Stimulated activated naive B cell treated with anti-CD40 and anti-IgM and Interleukin-4, amounts not matched to agents 10 μg/mL and 1 μg/mL and 100 μg/mL, for 72 hours (primary cell): ENCODE measurements around the gene WDR90.

ENCODE experiments used
- ATAC-seq, 2 donors: fragments of 150-1000 bp; cut with Tn5 transposase; replicated peaks; 2 replicates each; pipeline ENCODE4 v1.10.0; 2021; ENCODE audit warnings: moderate library complexity in 1 of 2
- DNase-seq: peaks from one replicate; pipeline ENCODE4 v3.0.0; 2021
- H3K27ac Mint-ChIP-seq: one replicate; pipeline ENCODE4 v1.8.0; 2022; ENCODE audit warnings: mild to moderate bottlenecking, mixed read lengths
- H3K27me3 Mint-ChIP-seq, 2 donors: one replicate each; pipeline ENCODE4 v1.8.0; 2022; ENCODE audit warnings: mixed read lengths in 2 of 2
- H3K36me3 Mint-ChIP-seq, 2 donors: one replicate each; pipeline ENCODE4 v1.8.0; 2022; ENCODE audit warnings: mixed read lengths in 2 of 2, mild to moderate bottlenecking in 1 of 2
- H3K4me1 Mint-ChIP-seq, 2 donors: one replicate each; pipeline ENCODE4 v1.8.0; 2022; ENCODE audit warnings: mixed read lengths in 2 of 2, mild to moderate bottlenecking in 1 of 2
- H3K4me3 Mint-ChIP-seq, 2 donors: one replicate each; pipeline ENCODE4 v1.8.0; 2022; ENCODE audit warnings: mild to moderate bottlenecking in 2 of 2, mixed read lengths in 2 of 2, moderate library complexity in 1 of 2
- H3K9me3 Mint-ChIP-seq, 2 donors: one replicate each; pipeline ENCODE4 v1.8.0; 2022; ENCODE audit warnings: mixed read lengths in 2 of 2, mild to moderate bottlenecking in 1 of 2

The WDR90 gene

DNA sequence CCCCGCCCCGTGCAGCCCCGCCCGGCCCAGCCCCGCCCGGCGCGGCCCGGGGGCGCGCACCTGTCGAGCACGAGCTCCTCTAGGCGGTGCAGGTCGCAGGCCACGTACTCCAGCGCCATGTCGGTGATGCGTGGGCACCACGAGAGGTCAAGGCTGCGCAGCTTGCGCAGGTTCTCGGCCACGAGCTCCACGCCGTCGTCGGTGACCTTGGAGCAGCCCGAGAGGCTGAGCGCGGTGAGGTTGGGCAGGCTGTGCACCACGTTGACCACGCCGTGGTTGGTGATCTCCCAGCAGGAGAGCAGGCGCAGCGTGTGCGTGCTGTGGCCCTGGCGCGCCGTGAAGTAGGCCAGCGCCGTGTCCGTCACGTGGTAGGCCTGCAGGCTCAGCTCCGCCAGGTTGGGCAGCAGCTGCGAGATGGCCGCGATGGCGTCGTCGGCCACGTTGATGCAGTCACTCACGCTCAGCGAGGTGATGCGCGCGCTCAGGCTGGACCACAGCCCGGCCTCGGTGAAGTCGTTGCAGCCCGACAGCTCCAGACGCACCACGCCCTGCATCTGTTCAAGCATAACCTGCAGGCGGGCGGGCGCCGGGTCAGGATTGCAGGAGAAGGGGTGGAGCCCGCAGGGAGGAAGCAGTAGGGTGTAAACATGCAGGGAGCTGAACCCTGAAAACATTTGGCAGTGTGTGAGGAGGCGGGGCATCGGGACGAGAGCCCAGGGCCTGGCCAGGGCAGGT is 46.4 kb downstream of the WDR90 start:
- peak; percentile 79 to 80 for ATAC-seq
- peaks cover 13 to 25% of the 10 kb centered on the region in 2 donors for H3K4me1 Mint-ChIP-seq
- H3K27me3 Mint-ChIP-seq = peaks cover 17 to 61% of the 10 kb centered on the region in 2 donors
- peaks cover 3 to 8% of the 10 kb centered on the region in 2 donors for H3K36me3 Mint-ChIP-seq
- peaks cover 2 to 5% of the 10 kb centered on the region in 2 donors for H3K9me3 Mint-ChIP-seq
- peak overlapping the region; percentile 20 for H3K27ac Mint-ChIP-seq
- peak overlapping the region; percentile 78 to 83 for H3K4me3 Mint-ChIP-seq
- DNase-seq = peak; percentile 44

DNA sequence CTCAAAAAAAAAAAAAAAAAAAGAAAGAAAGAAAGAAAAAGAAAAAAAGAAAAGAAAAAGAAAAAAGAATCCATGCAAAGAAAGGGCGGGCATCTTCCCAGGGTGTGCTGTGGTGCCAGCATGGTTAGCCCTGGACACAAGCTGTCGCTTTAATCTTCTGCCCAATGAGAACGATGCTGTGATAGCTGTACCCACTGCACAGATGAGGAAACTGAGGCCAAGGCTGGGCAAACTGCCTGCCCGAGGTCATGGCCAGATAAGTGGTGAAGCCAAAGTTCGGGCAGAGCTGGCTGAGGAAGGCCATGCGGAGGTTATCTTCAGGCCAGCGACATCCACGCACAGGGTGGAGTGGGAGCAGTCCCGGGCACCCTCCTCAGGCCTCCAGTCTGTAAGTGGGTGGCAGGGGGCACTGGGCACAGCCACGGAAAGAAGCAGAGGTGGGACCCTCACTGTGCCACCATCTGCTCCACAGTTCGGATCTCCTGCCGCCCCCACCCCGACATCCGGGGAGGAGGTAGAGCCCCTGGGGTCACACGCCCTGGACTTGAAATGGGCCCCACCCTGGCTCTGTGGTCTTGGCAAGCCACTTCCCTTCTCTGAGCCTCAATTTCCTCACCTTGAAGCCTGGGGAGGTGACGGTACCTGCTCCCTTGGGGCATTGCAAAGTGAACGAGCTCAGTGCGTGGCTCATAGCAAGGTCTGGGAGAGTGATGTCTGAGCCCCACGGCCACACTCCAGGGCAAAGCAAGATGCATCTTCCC is 49.9 kb downstream of the WDR90 start:
- peaks cover 10 to 11% of the 10 kb centered on the region in 2 donors for H3K4me1 Mint-ChIP-seq
- no peak overlapping the region for H3K27ac Mint-ChIP-seq
- H3K9me3 Mint-ChIP-seq = no peaks in the 10 kb centered on the region
- peaks cover 33 to 74% of the 10 kb centered on the region in 2 donors for H3K27me3 Mint-ChIP-seq
- no peak for DNase-seq
- peaks cover 3% of the 10 kb centered on the region in 2 donors for H3K36me3 Mint-ChIP-seq
- ATAC-seq = no peak
- no peak overlapping the region for H3K4me3 Mint-ChIP-seq

DNA sequence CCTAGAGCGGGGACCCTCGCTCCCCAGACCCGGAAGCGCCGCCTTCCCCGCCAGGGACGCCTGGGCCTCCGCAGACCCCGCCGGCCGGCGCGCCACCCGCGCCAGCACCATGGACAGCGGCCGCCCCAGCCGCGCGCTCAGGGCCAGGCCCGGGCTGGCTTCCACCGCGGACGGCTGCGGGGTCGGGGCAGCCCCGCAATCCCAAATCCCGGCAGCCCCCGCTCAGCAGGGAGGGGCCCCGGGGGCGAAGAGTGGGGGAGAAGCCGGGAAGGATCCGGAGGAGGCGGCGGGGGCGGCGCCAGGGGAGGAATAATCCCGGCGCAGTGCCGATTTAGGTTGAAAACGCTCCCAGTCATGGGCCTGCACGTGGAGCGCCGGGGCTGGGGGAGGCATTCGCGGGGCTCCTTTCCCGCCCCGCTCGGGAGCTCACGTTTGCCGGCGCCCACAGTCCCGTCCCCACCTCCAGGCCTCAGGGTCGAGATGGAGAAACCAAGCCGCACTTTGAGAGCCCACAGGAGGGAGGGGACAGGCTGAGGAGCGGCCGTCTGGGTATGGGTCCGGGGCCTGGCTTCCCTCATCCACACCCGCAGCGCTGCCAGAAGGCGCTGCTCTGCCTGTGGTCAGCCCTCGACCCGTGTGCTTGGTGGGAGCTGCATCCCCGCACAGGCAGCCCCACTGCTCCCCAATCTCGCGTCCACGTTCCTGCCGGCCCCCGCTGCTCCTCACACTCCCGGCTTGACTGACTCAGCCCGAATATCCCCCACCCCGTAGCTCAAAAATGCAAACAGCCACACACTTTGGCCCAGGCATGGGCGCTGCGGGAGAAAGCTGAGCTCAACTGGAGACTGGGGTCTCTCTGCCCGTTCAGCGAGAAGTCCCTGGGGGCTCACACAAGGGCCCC is 51.8 kb downstream of the WDR90 start:
- DNase-seq (no peak), ATAC-seq (peak; percentile 48 to 74)
- H3K4me1 Mint-ChIP-seq = peaks cover under 1 to 5% of the 10 kb centered on the region in 2 donors
- H3K27ac Mint-ChIP-seq = no peak overlapping the region
- H3K9me3 Mint-ChIP-seq = no peaks in the 10 kb centered on the region
- no peak overlapping the region for H3K4me3 Mint-ChIP-seq
- peaks cover 0 to 3% of the 10 kb centered on the region in 2 donors for H3K36me3 Mint-ChIP-seq
- peaks cover 27 to 74% of the 10 kb centered on the region in 2 donors for H3K27me3 Mint-ChIP-seq

DNA sequence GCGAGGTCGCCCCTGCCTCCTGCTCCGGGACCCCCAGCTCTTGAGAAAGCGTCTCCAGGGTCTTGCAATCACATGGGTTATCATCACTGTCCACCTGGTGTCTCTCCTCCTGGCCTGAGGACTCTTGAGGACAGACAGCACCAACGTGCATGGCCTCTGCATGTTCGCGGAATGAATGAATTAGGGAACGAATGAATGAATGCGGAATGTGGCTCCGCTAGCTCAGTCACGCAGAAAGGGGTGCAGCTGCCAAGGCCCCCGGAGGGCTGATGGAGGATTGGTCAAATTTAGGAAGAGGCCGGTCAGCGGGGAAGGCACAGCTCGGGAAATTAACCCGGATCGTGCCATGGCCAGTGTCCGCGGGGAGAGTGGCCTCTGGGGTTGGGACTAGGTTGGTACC is 53.2 kb downstream of the WDR90 start:
- Mint-ChIP-seq H3K27ac (no peak overlapping the region), H3K27me3 (peaks cover 39 to 74% of the 10 kb centered on the region in 2 donors)
- ATAC-seq = no peak

DNA sequence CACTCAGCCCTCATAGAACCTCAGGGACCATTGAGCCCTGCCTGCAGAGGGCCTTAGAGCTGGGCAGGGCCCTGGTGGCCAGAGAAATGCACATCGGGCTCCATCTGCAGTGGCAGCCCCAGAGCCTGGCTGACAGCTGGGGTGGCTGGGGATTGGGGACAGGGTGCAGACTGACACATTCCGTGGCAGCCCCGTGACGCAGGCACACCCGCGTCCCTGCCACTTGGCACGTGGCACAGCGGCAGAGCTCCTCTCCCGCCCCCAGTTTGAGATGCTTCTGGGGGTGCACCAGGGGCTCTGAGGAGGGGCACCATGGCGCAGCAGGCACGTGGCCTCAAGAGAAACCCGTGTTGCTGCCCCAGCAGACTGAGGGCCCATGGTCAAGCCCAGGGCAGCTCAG is 54.2 kb downstream of the WDR90 start:
- Mint-ChIP-seq H3K9me3 (no peaks in the 10 kb centered on the region), H3K4me1 (peaks cover 7 to 11% of the 10 kb centered on the region in 2 donors), H3K36me3 (peaks cover 0 to 3% of the 10 kb centered on the region in 2 donors), H3K27ac (no peak overlapping the region), H3K4me3 (no peak overlapping the region), H3K27me3 (peaks cover 49 to 76% of the 10 kb centered on the region in 2 donors)
- no peak for ATAC-seq
- DNase-seq = no peak

More for the DNA sequence above, 53.2 kb downstream of the WDR90 start:
- Mint-ChIP-seq H3K4me3 (no peak overlapping the region), H3K4me1 (peaks cover 6 to 7% of the 10 kb centered on the region in 2 donors), H3K36me3 (peaks cover 0 to 3% of the 10 kb centered on the region in 2 donors), H3K9me3 (no peaks in the 10 kb centered on the region)
- DNase-seq = no peak

DNA sequence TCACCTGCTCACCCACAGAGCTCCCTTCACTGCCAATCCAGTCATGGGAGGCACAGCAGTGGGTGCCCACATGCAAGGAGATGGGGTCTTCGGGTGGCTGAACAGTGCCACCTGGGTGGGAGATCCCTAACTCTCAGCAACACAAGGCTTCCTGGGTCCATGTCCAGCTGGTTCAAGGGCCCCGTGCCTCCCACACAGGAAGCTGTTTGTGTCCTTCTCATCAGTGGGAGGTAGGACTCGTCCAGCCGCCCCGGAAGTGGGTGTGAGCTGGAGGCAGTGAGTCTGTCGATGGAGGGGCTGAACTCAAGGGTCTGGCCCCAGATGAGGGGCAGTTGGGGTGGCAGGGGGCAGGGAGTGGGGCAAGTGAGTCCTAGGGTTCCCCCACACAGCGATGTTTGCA is 54.9 kb downstream of the WDR90 start:
- peaks cover 0 to 3% of the 10 kb centered on the region in 2 donors for H3K36me3 Mint-ChIP-seq
- no peak overlapping the region for H3K4me3 Mint-ChIP-seq
- DNase-seq = no peak
- H3K27ac Mint-ChIP-seq = no peak overlapping the region
- ATAC-seq = no peak
- peaks cover 54 to 79% of the 10 kb centered on the region in 2 donors for H3K27me3 Mint-ChIP-seq
- H3K9me3 Mint-ChIP-seq = no peaks in the 10 kb centered on the region
- peaks cover 7 to 11% of the 10 kb centered on the region in 2 donors for H3K4me1 Mint-ChIP-seq

DNA sequence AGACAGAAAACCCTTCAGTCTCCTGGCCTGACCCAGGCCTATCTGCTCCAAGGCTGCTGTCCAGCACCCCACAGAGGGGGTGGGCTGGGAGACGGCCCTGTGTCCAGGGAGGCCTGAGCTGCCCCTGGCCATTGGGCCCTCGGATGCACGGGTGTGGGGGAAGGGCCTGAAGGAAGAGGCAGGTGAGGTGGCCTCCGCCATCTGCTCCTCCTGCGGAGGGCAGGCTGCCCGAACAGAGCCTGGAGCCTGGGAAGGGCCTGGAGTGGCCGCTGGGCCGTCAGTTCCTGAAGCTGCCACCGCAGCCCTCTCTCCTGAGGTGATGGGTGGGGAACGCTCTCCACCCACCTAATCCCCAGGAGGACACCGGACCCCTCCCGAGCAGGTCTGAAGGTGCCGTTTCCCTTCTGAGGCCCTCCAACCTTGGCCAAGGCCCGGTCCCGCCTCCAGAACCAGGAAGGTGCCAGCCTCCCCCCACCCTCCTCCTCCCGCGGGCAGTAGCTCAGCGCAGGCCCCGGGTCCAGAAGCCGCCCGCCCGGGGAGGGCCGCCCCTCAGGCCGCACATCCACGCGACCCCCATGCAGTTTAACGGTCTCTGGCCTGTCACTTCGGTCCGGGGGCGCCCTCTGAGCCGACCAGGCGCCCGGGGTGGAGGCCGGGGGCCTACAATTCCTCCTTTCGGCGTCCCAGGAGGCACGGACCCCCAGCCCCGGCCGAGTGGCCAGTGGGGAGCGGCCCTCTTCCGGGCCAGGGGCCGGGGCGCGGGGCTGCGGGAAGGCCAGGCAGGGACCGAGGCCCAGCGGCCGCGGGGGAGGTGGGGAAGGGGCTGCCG is 55.6 kb downstream of the WDR90 start:
- Mint-ChIP-seq H3K27ac (peak overlapping the region; percentile 51), H3K9me3 (no peaks in the 10 kb centered on the region), H3K36me3 (peaks cover 0 to 3% of the 10 kb centered on the region in 2 donors), H3K27me3 (peaks cover 61 to 81% of the 10 kb centered on the region in 2 donors), H3K4me1 (peaks cover 7 to 11% of the 10 kb centered on the region in 2 donors), H3K4me3 (peak overlapping the region; percentile 50 to 58)
- no peak for ATAC-seq
- DNase-seq = no peak

DNA sequence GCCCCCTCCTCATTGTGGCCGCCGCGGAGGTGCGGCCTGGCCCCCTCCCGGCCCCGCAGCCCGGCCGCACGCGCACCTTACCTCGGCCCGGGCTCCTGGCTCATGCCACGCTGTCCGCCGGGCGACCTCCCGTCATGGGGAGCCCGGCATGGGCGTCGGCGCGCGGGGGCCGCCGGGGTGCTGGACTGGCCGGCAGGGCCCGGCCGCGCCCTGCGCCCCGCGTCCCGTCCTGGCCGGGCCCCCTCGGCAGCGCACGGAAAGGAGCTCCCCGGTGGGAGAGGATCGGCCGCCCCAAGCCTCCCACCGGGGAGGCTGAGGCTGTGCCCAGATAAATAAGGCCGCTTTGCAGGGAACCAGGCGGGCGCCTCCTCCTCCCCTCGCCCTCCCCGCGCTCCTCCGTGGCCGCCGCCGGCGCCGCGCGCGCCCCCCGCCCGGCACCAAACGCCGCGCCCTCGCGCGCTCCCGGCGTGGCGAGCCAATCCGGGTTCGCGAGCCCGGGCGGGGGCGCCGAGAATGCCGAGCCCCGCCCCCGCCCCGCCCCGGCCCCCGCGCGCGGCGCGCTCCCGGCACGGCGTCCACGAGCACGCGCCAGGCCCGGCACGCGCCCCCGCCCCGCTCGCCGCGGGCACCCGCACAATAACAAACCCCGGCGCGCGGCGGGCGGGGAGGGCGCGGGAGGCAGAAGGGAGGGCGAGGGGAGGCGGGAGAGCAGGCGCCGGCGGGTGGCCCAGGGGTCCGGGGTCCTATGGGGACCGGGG is 56.4 kb downstream of the WDR90 start, which contains the start of gene FBXL16:
Gene FBXL16 (minus strand): TSS at position 371 of the 758 bp plus-strand sequence. CDS start 8,396 bp downstream, outside the sequence.
- H3K4me3 Mint-ChIP-seq = peak within 1 kb of the TSS in 1 of 2 donors; percentile 21
- peaks cover 68 to 82% of the 10 kb centered on the region in 2 donors for H3K27me3 Mint-ChIP-seq
- no peak within 1 kb of the TSS for H3K27ac Mint-ChIP-seq
- peaks cover 7 to 11% of the 10 kb centered on the region in 2 donors for H3K4me1 Mint-ChIP-seq
- DNase-seq (no peak), ATAC-seq (no peak)
- peaks cover 0 to 3% of the 10 kb centered on the region in 2 donors for H3K36me3 Mint-ChIP-seq
- no peaks in the 10 kb centered on the region for H3K9me3 Mint-ChIP-seq

DNA sequence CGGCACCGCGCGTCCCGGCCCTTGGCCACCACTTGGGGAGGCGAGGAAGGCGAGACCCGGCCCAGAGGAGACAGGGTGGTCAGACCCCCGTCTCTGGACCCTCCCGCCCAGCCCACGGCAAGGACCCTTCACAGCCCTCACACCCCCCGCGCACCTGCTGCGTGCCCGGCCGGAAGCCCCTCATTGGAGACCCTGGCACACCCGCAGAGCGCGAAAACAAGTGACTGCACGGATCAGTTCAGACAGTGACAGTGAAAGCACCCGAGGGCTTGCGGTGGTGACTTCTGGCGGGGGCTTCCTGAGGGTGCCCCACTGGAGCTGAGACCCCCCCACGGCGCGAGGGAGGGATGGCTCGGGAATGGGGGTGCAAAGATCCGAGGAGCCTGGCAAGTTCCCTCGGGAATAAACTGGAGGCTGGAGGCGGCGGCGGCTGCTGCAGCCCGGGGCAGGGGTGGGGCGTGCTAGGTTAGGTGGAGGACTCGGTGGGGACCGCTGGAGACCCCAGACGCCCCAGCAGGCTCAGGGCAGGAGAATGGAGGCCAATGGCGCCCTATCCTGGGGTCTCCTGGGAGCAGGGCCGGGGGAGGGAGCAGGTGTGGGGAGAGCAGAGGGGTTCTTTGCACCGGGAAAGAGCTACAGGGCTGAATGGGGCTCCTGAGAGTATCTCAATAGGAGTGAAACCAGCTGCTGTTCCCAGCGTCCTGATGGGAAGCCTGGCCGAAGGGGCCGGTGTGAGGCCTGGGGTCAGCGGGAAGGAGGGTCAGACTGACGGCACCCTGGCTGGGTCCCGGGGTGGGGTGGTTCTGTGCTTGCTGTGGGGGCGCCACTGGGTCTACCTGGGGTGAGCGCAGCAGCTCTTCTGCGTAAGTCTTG is 57.3 kb downstream of the WDR90 start:
- Mint-ChIP-seq H3K4me3 (peak overlapping the region in 1 of 2 donors; percentile 21), H3K27ac (no peak overlapping the region)

DNA sequence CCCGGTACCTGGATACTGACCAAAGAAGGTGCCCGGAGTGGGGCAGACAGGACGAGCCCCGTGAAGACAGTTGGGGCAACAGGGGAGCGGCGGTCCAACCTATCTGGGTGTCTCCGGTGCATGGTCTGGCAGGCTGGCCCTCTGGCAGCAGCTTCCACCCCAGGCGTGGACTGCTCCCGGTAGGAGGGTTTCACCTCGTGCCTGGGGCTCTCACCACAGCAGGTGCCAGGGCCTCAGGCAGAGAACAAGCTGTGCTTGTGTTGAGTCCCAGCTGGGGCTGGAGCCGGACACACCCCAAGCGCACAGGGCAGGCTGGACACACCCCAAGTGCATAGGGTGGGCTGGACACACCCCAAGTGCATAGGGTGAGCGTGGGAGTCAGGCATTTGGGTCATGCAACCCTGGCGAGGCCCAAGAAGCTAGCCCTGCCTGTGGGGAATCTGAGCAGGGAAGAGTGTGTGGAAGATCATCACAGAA is 57.9 kb downstream of the WDR90 start:
- H3K27me3 Mint-ChIP-seq = peaks cover 57 to 81% of the 10 kb centered on the region in 2 donors
- ATAC-seq (no peak), DNase-seq (no peak)
- no peak overlapping the region for H3K27ac Mint-ChIP-seq
- peaks cover 0 to 3% of the 10 kb centered on the region in 2 donors for H3K36me3 Mint-ChIP-seq
- H3K4me3 Mint-ChIP-seq = no peak overlapping the region
- H3K4me1 Mint-ChIP-seq = peaks cover 7 to 11% of the 10 kb centered on the region in 2 donors
- no peaks in the 10 kb centered on the region for H3K9me3 Mint-ChIP-seq

More for the DNA sequence above, 57.3 kb downstream of the WDR90 start:
- Mint-ChIP-seq H3K4me1 (peaks cover 7 to 11% of the 10 kb centered on the region in 2 donors), H3K27me3 (peaks cover 64 to 84% of the 10 kb centered on the region in 2 donors), H3K9me3 (no peaks in the 10 kb centered on the region), H3K36me3 (peaks cover 0 to 3% of the 10 kb centered on the region in 2 donors)
- ATAC-seq (no peak), DNase-seq (no peak)

DNA sequence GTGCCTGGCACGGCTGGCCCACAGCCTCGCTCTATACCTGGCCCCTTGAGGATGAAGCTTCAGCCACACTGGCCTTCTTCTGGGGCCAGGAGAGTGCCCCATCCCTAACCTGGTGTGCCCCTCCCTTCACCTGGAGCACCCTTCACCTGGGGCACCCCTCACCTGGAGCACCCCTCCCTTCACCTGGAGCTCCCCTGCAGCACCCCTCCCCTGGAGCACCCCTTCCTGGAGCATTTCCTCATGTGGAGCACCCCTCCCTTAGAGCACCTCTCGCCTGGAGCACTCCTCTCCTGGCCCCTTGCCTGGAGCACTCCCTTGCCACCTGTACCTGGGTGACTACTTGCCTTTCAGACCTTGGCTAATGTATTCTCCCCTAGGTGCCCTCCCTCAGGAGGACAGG is 58.9 kb downstream of the WDR90 start:
- H3K27me3 Mint-ChIP-seq = peaks cover 53 to 78% of the 10 kb centered on the region in 2 donors
- ATAC-seq = no peak
- no peak for DNase-seq
- H3K4me3 Mint-ChIP-seq = no peak overlapping the region
- H3K27ac Mint-ChIP-seq = no peak overlapping the region
- H3K4me1 Mint-ChIP-seq = peaks cover 4 to 11% of the 10 kb centered on the region in 2 donors
- H3K9me3 Mint-ChIP-seq = no peaks in the 10 kb centered on the region
- H3K36me3 Mint-ChIP-seq = no peaks in the 10 kb centered on the region

DNA sequence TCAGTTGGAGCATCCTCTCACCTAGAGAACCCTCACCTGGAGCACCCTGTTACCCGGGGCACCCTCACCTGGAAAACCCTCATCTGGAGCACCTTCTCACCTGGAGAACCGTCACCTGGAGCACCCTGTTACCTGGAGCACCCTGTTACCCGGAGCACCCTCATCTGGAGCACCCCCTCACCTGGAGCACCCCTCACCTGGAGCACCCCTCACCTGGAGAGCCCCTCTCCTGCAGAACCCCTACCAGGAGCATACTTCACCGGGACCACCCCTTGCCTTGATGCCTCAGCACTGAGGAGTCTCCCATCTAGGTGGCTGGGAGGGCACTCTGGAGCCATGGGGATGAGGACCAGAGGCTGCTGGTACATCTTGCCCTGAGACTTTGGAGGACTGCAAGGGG is 59.8 kb downstream of the WDR90 start:
- Mint-ChIP-seq H3K27me3 (peaks cover 49 to 72% of the 10 kb centered on the region in 2 donors), H3K36me3 (no peaks in the 10 kb centered on the region), H3K9me3 (no peaks in the 10 kb centered on the region), H3K4me1 (peaks cover 4 to 11% of the 10 kb centered on the region in 2 donors), H3K27ac (no peak overlapping the region), H3K4me3 (no peak overlapping the region)
- DNase-seq = no peak
- no peak for ATAC-seq
